Loucy (cell line): ENCODE measurements around the gene DDIT3.

ENCODE experiments used
- H2AFZ ChIP-seq: fragments of 200-600 bp; sonication (generic); 2 replicates; pipeline ENCODE4 v1.6.0; 2016; ENCODE audit warnings: antibody characterized with exemption, mild to moderate bottlenecking, low read length, moderate library complexity
- H3F3A ChIP-seq: fragments of 200-600 bp; 2 replicates; pipeline ENCODE4 v1.6.0; 2016; ENCODE audit warnings: antibody characterized with exemption, low read depth, mild to moderate bottlenecking
- H3K27me3 ChIP-seq: fragments of 200-600 bp; sonication (generic); 2 replicates; pipeline ENCODE4 v1.6.1; 2014; ENCODE audit warnings: low read length, mild to moderate bottlenecking; ENCODE audit not compliant: insufficient read depth, poor library complexity, severe bottlenecking
- H3K36me3 ChIP-seq: fragments of 200-600 bp; sonication (generic); 2 replicates; pipeline ENCODE4 v1.6.1; 2016; ENCODE audit warnings: low read length; ENCODE audit not compliant: insufficient read depth
- H3K4me1 ChIP-seq: fragments of 200-600 bp; sonication (generic); 2 replicates; pipeline ENCODE4 v1.5.1; 2014; ENCODE audit warnings: low read length, mild to moderate bottlenecking; ENCODE audit not compliant: insufficient read depth, poor library complexity, severe bottlenecking
- H3K4me2 ChIP-seq: fragments of 200-600 bp; sonication (generic); 2 replicates; pipeline ENCODE4 v1.6.0; 2014; ENCODE audit warnings: antibody characterized with exemption, low read length, low read depth, mild to moderate bottlenecking; ENCODE audit not compliant: poor library complexity, severe bottlenecking
- H3K4me3 ChIP-seq: fragments of 200-600 bp; sonication (generic); 2 replicates; pipeline ENCODE4 v1.5.1; 2014; ENCODE audit warnings: low read length, mild to moderate bottlenecking, mixed read lengths; ENCODE audit not compliant: poor library complexity, severe bottlenecking
- H3K79me2 ChIP-seq: fragments of 200-600 bp; sonication (generic); 2 replicates; pipeline ENCODE4 v1.6.1; 2014; ENCODE audit warnings: low read length; ENCODE audit not compliant: insufficient read depth
- H3K9ac ChIP-seq: fragments of 200-600 bp; sonication (generic); 2 replicates; pipeline ENCODE4 v1.6.0; 2014; ENCODE audit warnings: mild to moderate bottlenecking, low read depth, low read length, moderate library complexity; ENCODE audit not compliant: poor library complexity, severe bottlenecking
- H3K9me2 ChIP-seq: fragments of 200-600 bp; sonication (generic); replicated peaks from 2 replicates; pipeline ENCODE4 v1.6.1; 2016; ENCODE audit warnings: low read depth, low read length, mixed read lengths
- H3K9me3 ChIP-seq: fragments of 200-600 bp; sonication (generic); 2 replicates; pipeline ENCODE4 v1.6.1; 2014; ENCODE audit warnings: mild to moderate bottlenecking, antibody characterized with exemption, low read length, low read depth; ENCODE audit not compliant: insufficient read depth
- H4K20me1 ChIP-seq: fragments of 200-600 bp; sonication (generic); 2 replicates; pipeline ENCODE4 v1.6.0; 2014; ENCODE audit warnings: antibody characterized with exemption, low read length, mild to moderate bottlenecking; ENCODE audit not compliant: insufficient read depth, poor library complexity, severe bottlenecking
- CTCF ChIP-seq: fragments of 200-600 bp; sonication (generic); conservative IDR thresholded peaks from 2 replicates; pipeline ENCODE4 v1.5.1; 2014; ENCODE audit warnings: mild to moderate bottlenecking, antibody characterized with exemption, low read length
- EZH2phosphoT487 ChIP-seq: fragments of 200-600 bp; IDR thresholded peaks from 2 replicates; pipeline ENCODE4 v1.6.1; 2018; ENCODE audit warnings: antibody characterized with exemption, mild to moderate bottlenecking, moderate library complexity, borderline replicate concordance

Gene DDIT3

GRCh38 chr12:57546438-57547287, 26.3 kb upstream of the DDIT3 start, which contains the start of gene DCTN2:
Gene DCTN2, minus strand, starts transcription at chr12:57547192. Its CDS starts 129 bp downstream, at chr12:57547063.
- H3K9me2 ChIP-seq = no peaks in the 10 kb centered on the region
- peaks cover 31% of the 10 kb centered on the region for H3K4me1 ChIP-seq
- H3K9me3 ChIP-seq = no peaks in the 10 kb centered on the region
- H3K4me3 ChIP-seq = peak within 1 kb of the TSS; percentile 93
- peaks cover 23% of the 10 kb centered on the region for H3K79me2 ChIP-seq
- H3F3A ChIP-seq = no peaks in the 10 kb centered on the region
- no peaks in the 10 kb centered on the region for H3K36me3 ChIP-seq
- TF ChIP-seq EZH2phosphoT487 (no peak), CTCF (peak; percentile 33)
- H2AFZ ChIP-seq = peak within 1 kb of the TSS; percentile 99
- H3K9ac ChIP-seq = peak within 1 kb of the TSS; percentile 98
- H3K4me2 ChIP-seq = peak within 1 kb of the TSS; percentile 99
- no peaks in the 10 kb centered on the region for H3K27me3 ChIP-seq
- peaks cover 9% of the 10 kb centered on the region for H4K20me1 ChIP-seq

- Histone ChIP-seq H3K79me2 (peaks cover 23% of the 10 kb centered on the region), H4K20me1 (peaks cover 9% of the 10 kb centered on the region), H3K9me2 (no peaks in the 10 kb centered on the region), H3K9me3 (no peaks in the 10 kb centered on the region), H2AFZ (no peak overlapping the region), H3K27me3 (no peaks in the 10 kb centered on the region), H3K36me3 (no peaks in the 10 kb centered on the region), H3K4me2 (peak overlapping the region; percentile 99), H3F3A (no peaks in the 10 kb centered on the region), H3K9ac (peak overlapping the region; percentile 98), H3K4me1 (peaks cover 31% of the 10 kb centered on the region), H3K4me3 (peak overlapping the region; percentile 93)
- TF ChIP-seq CTCF = no peak
- no peak for TF ChIP-seq EZH2phosphoT487
These were observed 25.6 kb upstream of the DDIT3 start for GRCh38 chr12:57545809-57546437.

GRCh38 chr12:57543581-57543980, 23.3 kb upstream of the DDIT3 start:
- no peak overlapping the region for H3K4me3 ChIP-seq
- no peaks in the 10 kb centered on the region for H3K27me3 ChIP-seq
- peak overlapping the region; percentile 29 for H3K4me2 ChIP-seq
- no peak for TF ChIP-seq EZH2phosphoT487
- TF ChIP-seq CTCF = no peak
- H2AFZ ChIP-seq = no peak overlapping the region
- peak overlapping the region; percentile 10 for H3K9ac ChIP-seq
- no peaks in the 10 kb centered on the region for H3K9me2 ChIP-seq
- no peaks in the 10 kb centered on the region for H3K9me3 ChIP-seq
- no peaks in the 10 kb centered on the region for H3K36me3 ChIP-seq
- H4K20me1 ChIP-seq = peaks cover 9% of the 10 kb centered on the region
- H3F3A ChIP-seq = no peaks in the 10 kb centered on the region
- H3K4me1 ChIP-seq = peaks cover 31% of the 10 kb centered on the region
- H3K79me2 ChIP-seq = peaks cover 23% of the 10 kb centered on the region
